Measurements from ENCODE around the gene AUTS2.
A peak's percentile ranks its signal among the peaks of the same experiment; 100 is the strongest.

Gene AUTS2

DNA sequence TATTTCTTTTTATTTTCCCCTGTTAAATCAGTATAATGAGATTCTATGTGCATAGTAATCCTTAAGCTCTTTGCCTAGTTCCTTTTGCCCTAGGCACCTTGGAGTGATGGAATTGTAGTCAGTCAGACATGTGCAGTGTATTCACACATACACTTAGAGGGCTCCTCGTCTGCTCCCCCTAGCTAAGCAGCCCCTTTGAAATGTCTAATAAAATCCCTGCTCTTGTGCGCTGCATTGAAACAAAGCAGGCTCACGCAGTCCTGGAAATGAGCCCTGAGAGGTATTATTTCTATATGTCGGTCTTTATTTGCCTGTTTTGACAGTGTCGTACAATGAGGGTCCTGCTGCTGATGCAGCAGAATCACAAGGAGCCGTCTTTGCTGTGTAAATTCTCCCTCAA, 258.7 kb downstream of the AUTS2 start:
- DNase-seq (ENCODE audit: low spot score): no peak

DNA sequence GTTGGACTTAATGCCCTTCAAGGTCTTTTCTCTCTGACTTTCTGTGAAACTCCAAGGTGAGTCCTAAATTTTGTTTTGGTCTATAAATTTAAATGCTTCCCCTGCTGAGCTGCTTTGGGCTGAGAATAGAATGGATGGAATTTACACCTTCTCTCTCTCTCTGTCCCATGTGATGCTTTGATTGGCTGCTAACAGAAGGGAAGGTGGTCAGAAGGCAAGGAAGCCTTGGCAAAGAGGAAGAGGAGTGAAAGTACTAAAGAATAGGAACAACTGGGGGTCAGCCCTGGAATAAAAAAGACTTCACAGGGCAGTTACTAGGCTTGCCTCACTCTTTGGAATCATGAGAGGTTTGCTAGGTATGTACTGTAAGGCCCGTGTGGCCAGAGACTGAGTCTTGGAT, 260.2 kb downstream of the AUTS2 start:
- DNase-seq (ENCODE audit: low spot score): no peak

DNA sequence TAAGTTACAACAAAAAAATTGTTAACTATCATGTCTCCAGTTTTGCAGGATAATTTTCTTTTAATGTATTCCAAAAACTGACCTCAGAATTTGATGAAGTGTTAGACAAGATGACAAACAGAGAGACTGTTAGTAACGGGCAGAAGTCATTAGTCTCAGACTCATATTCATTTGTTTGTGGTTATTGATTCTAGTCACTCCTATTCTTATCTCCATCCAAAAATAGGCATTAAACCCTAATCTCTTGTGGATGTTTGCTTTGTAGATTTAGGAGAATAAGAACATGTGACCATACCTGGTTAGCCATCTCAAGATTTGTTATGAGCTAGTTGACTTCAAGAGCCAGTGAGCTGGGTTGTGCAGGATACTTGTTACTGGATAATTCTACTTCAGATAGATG, 261.1 kb downstream of the AUTS2 start:
- no peak for DNase-seq (ENCODE audit: low spot score)

DNA sequence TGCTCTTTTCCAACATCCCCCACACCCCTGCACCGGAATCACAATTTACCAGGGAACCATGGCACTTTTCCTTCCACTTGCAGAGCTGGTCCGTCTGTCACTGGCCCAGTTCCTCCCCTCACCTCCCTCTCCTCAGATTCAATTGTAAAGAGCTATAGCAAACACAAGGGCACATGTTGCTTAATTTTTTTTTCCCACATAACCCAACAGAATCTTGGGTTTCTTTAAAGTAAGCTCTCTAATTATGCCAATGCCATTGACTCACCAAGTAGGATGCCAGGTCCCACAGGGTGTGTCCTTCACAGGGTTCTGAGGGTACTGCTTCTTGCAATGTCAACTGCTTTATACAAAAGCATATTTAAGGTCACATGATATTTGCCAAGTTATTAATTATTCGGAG, 262.2 kb downstream of the AUTS2 start:
- DNase-seq (ENCODE audit: low spot score): no peak

DNA sequence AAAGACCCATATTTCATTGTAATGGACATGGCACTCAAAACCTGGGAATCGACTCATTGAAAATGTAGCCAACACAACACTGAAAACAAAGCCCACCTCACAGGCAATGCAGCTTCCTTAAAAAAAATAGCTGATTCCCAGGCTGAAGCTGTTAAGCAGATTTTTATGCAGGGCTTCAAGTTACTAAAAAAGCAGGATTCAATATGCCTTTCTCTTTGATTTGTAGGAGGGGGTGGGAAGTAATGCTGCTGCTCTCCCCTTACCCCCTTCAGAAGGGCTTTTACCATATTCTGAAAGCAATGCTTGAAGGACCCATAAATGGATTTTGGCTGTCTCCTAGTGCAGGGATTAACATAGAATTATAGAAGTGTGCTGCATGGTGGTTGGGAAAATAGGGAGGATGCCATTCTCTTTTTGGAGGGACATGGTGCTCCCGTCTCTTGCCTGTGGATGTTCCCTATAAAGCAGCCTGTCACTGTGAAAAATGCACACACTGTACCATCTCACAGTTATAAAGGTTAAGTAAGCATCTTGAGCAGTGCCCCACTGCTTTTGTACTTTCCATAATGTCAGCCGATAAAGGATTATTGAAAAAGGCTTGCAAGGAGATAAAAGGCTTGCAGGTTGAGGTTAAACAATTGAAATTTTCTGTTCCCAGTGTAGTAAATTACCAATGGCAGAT, 262.8 kb downstream of the AUTS2 start:
- DNase-seq (ENCODE audit: low spot score): no peak

DNA sequence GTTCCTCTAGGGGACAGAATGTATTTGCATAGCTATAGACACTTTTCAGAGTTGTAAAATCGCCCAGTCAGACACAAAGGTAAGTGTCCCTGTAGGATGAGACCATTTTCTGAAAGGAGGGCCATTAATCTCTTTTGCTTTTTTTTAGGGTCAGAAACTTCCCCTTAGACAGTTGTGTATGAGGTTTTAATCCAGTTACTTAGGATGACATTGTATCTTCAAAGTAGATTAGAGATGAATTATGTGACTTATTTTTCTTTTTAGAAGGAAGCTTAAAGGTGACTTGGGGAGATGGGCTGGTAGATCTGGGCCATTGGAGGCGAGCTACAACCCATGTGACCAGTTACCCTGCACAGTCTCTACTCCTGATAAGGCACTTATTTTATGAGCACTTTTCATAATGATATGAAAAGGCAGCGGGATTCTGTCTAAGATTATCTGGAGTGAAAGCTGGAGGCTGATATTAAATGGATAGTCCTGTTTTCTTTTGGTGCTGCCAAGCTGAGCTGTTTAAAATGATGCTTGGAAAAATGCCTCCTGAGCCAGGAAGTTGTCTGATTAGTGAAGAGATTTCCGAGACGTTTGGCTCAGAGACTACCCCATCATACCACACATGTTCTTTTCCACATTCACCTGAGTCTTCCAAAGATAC, 264.3 kb downstream of the AUTS2 start:
- no peak for DNase-seq (ENCODE audit: low spot score)

DNA sequence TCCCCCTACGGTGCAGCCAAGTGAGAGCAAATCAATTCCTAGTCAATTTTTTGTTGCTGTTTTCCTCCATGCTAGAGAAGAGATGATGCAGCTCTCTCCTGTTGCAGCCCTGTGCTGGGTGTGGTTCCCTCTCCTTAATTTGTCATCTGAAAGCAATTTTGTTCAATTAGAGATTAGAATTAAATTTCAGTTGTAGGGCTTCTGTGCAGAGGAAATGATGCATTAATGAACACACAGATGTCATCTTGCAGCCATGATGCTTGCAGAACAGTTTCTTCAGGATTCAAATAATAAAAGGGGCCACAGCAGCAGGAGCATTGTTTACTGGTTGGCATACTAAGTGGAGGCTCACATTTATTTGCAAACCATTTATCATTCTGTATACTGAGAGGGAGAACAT, 266.0 kb downstream of the AUTS2 start:
- peak; percentile 30 for DNase-seq (ENCODE audit: low spot score)

DNA sequence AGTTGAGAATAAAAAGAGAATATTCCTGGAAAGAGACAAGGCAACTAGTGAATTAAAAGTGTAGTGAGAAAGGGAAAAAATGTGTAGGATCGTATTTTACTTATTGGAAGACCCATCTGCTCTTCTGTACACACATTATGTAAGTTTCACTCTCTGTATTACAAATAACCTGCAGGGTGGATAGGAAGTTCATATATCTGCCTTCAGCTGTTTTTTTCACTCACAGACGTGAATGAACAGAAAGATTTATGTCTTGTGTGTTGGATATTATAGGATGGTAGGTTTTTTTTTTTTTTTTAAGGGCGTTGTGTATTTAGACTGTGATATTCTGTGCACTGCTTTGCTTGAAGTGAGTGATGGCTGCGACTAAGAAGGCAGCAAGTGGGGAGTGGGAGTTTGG, 266.5 kb downstream of the AUTS2 start:
- DNase-seq (ENCODE audit: low spot score): no peak

DNA sequence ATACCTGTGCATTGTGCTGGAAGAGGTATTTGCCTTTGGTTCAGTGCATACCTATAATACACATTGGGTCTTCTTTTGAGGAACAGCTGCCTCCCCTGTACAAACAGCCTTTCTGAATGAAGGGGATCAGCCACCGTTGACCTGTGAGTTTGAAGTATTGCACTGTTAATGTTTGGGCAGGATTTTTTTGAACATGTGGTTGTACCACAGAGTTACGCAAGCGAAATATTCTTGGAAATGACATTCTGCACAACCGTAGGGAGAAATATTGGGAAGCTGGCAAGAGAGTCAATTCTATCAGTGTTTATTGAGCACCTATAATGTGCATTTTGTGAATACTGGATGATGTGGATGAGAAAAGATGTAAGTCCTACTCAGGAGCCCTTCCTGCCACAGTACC, 270.6 kb downstream of the AUTS2 start:
- no peak for DNase-seq (ENCODE audit: low spot score)

DNA sequence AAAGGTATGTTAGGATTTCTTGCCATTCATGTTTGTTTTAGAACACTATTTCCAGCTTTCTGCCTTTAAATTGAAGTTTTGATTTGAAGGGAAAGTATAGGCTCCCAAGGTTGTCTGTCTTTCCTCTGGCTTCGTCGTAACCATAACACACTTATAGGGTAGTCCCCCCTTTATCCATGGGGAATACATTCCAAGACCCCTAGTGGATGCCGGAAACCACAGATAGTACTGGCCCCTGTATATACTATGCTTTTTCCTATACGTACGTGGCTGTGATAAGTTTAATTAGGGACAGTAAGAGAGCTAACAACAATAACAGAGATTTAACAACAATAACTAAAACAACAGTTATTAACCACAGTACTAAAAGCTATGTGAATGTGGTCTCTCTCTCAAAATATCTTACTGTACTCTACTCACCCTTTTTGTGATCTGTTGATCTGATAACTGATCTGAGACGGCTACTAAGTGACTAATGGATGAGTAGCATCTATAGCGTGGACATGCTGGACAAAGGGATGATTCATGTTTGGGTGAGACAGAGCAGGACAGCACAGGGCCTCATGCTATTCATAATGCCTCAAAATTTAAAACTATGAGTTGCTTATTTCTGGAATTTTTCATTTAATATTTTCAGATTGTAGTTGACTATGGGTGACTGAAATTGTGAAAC, 273.1 kb downstream of the AUTS2 start:
- DNase-seq (ENCODE audit: low spot score): peak; percentile 73

DNA sequence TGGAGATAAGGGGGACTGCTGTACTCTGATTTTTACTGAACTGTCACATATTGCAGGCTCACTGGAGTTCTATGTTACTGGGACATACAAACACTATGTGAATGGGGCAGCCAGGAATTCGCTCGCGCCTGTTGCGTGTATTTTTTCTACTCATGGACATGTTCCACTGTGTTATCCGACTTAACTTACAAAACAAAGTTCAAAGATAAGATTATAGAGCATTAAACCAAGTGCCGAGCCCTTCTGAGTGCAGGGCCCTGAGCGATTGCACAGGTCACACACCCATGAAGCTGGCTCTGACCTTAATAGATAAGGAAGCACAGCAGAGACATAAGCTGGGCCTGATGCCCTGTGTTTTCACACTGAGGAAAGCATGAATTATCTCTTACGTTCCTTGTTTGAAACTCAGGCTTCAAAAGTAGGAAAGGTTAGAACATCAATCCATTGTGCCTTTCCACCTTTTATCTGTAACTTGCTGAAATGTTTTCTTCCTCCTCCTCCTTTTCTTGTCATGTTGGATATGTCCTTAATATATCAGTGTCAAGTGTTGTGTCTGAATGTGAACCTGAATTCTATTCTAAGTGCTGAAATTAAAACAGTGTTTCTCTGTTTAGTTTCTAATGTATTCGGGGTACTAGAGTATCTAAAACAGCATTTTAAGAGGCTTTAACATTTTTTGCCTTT, 273.8 kb downstream of the AUTS2 start:
- no peak for DNase-seq (ENCODE audit: low spot score)

DNA sequence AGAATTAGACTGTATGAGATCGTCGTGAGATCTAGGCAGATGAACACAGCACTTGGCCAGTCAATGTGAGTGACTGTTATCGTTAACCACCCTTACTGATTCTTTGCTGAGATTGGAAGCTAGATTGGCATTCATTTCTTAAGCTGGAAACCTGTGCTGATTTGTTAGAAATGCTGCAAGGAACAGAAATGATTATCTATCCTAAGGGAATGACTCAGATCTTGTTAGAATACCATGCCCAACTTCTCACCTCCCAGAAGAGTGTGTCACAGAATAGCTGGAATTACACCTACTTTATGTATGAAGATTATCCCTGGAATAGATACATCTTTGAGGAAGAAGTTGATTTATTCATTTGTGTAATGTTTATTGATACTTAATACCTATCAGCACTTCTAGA, 275.2 kb downstream of the AUTS2 start:
- DNase-seq (ENCODE audit: low spot score): no peak

DNA sequence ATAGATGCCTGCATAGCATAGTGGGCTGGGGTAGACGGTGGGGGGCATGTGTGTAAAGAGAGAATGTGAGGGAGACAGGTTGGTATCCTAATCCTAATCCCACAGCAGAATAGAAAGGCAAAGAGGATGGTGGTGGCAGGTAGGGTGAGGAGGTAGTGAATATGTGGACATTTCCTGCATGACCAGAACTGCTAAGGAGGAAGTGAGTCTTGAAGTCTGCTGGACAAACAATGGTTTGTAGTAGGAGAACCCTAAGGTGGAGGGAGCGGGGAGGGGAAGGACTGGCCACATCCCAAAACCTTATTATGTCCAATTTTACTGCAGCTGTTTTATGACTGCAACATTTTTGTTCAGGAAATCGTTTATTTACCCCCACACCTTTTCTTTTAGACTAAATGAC, 279.7 kb downstream of the AUTS2 start:
- DNase-seq (ENCODE audit: low spot score): no peak

DNA sequence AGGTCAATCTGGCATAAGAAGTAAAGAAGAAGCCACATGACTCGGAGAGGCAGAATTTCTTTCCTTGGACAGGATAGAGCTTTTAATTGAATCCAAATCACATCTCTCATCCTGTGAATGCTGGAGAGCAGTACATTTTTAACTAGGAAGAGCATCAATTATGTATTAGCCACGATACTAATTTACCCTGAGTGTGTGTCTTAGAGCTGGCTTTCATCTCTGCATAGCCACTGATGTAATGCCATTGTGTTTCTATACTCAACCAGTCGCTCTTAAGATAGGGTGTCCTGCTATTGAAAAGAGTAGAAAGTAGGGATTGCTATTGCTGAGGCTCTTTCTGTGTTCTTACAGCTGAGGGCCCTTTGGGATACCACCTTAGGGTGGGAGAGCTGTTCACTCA, 280.3 kb downstream of the AUTS2 start:
- no peak for DNase-seq (ENCODE audit: low spot score)

DNA sequence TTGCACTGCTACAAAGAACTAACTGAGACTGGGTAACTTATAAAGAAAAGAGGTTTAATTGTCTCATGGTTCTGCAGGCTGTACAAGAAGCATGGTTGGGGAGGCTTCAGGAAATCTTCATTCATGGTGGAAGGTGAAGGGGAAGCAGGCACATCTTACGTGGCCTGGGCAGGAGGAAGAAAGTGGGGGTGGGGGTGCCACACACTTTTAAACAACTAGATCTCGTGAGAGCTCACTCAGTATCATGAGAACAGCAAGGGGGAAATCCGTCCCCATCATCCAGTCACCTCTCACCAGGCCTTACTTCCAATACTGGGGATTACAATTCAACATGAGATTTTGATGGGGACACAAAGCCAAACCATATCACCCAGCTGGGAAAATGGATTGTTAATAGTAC, 281.7 kb downstream of the AUTS2 start:
- DNase-seq (ENCODE audit: low spot score): no peak

DNA sequence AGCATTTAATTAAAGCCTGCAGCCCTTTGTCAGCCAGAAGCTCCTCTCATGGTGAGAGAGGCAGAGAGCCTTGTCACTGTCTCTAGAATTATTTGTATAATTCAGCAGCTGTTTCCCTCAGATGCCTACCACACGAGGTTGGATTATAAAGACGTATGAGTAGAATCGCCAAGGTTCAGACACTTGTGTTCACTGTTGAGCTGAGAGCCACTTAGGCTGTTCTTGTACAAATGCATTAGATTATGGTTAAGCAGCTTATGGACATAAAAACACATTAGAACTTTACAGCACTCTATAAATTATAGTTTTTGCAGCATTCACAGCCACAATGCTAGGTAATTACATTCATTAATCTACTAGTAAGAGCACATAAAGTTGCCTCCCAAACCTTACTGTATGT, 282.6 kb downstream of the AUTS2 start:
- DNase-seq (ENCODE audit: low spot score): no peak

DNA sequence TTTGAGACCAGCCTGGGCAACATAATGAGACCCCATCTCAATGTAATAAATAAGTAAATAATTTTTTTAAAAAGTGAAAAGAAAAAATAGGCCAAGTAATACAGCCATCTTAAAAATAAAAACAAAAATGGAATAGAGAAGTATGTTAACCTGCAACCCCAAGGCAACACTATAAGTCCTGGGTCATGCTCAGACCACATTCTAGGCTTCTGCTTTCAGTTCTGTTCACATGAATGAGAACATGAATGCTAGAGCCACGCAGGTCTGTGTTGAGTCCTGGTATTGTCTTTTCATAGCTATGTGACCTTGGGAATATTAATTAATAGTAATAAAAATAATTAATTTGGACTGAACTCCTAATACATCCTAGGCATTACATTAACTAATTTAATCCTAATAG, 284.0 kb downstream of the AUTS2 start:
- DNase-seq (ENCODE audit: low spot score): no peak

DNA sequence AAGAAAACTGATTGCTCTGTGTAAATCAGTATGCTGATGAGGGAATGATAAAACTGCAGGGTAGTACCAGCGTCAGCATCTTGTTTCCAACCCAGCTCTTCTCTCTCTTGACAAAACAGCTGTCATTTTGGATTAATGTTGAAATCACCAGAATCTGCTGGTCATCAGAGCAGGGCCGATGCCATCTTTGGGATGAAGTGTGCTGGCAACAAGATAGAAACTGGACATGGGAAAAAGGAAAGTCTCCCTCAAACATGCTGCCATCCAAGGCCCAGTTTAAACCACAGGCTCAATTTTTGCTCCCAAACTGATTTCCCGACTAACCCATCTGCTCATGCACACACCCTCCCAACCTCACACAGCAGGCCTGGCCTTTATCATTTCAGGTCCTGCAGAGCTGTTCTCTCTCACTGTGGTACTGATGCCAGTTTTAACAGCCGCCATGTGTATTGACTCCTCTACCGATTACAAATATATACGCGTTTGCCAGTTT, 285.2 kb downstream of the AUTS2 start:
- DNase-seq (ENCODE audit: low spot score): no peak

DNA sequence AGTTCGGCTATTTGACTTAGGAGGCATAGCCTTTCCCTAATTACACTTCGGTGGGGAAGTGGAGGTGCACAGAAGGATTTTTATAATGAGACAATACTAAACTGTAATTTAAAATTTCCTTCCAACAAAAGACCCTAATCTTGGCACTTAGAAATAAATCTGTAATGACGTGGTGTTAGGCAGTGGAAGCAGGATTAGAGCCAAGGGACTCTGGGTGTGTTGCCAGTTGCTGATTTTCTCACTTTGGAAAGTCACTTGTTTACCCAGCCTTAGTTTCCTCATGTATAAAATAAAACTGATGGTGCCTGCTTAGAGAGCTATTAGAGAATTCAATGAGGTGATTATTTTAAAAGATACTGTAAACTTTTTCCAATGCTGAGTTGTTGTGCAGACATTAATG, 287.2 kb downstream of the AUTS2 start:
- no peak for DNase-seq (ENCODE audit: low spot score)

DNA sequence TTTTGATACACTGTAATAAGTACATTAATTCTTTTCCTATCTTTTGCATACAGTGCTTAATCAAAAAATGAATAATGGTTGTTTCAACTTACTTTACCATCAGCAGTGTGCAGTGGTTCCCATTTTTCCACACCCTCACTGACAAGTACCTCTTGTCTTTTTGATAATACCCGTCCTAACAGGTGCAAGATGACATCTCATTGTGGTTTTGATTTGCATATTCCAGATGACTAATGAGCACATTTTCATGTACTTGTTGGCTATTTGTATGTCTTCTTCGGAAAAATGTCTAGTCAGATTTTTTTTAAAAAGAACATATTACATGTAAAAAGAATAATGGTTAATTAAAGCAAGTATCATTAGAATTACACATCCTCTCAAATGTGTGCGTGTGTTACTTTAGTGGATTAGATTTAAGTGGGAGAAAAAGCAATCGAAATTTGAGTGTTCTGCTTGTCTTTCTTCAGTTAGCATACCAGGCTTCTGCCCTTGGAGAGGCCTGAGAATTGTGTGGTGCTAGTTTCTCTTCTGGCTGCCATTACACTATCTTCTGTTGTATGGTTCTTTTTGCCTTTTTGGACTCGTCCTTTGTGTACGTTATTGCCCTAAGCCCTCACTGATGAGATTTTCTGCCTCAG, 291.2 kb downstream of the AUTS2 start:
- no peak for DNase-seq (ENCODE audit: low spot score)

DNA sequence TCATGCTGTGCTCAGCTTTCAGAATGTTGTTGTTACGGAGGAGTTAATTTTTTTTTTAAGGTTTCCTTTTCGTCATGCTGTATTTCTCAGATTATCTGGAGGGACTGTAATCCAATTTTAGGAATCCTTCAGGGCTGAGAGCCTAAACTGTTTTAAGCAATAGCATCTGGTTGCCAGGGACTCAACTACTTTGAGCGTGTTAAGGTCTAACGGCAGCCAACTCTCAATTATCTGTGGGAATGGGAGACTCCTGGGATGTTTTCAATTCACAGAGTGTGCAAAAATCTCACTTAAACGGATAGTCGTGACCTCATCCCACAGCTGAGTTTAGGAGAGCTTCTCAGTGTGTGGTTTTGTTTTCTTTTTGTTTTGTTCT, 291.7 kb downstream of the AUTS2 start:
- DNase-seq (ENCODE audit: low spot score): no peak

DNA sequence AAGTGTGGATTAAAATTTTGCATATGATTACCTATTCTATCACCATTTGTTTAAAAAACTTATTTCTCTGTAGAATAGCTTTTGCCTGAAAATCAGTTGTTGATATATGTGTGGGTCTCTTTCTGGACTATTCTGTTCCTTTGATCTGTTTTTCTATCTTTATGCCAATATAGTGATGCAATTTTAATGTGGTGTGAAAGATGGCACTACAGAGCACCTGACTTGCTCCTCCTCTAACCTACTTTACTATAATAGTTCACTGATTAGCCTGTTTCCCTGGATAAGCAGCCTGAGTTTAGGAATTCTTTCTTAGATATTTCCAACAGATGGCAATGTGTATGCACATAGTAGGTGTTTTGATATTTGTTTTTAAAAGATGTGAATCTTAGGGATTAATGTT, 294.5 kb downstream of the AUTS2 start:
- no peak for DNase-seq (ENCODE audit: low spot score)
